PFSK-1 (cell line): ENCODE measurements around the gene MUC3A.

Experiments
- FOXP2 ChIP-seq: optimal IDR thresholded peaks from 2 replicates; pipeline ENCODE3; 2011; ENCODE audit warnings: borderline replicate concordance, control low read depth, inconsistent platforms; ENCODE audit not compliant: insufficient read depth; ENCODE audit errors: extremely low read length, extremely low read depth
- POLR2AphosphoS5 ChIP-seq: IDR thresholded peaks from 2 replicates; pipeline ENCODE4 v1.6.1; 2012; ENCODE audit warnings: low read depth, mild to moderate bottlenecking, control low read depth, low read length, moderate library complexity
- REST ChIP-seq, 2 experiments: IDR thresholded peaks; 2 replicates each; pipeline versions ENCODE4 v1.6.1 to v1.8.0; 2011 to 2012; ENCODE audit warnings: low read depth in 2 of 2, low read length in 2 of 2, control low read depth in 1 of 2, inconsistent platforms in 1 of 2, mild to moderate bottlenecking in 1 of 2, moderate library complexity in 1 of 2; ENCODE audit not compliant: insufficient read depth in 1 of 2
- SIN3A ChIP-seq: IDR thresholded peaks from 2 replicates; pipeline ENCODE4 v1.6.1; 2012; ENCODE audit warnings: mild to moderate bottlenecking, low read length, moderate library complexity, borderline replicate concordance; ENCODE audit not compliant: insufficient read depth
- TAF1 ChIP-seq: IDR thresholded peaks from 2 replicates; pipeline ENCODE4 v1.6.1; 2012; ENCODE audit warnings: low read length, control low read depth, borderline replicate concordance; ENCODE audit not compliant: insufficient read depth

MUC3A gene

GRCh38 chr7:100965723-100966541 lies 16.6 kb downstream of the MUC3A start:
- TF ChIP-seq FOXP2 (peak; percentile 92), REST (IDR thresholded peaks at IDR 0.05; ENCODE audit: insufficient read depth in 1 of 2, low read depth in 2 of 2, low read length in 2 of 2) (peak; percentile 41 to 56; a peak in 2 of 4 replicates), POLR2AphosphoS5 (no peak), TAF1 (no peak), SIN3A (no peak)

DNA sequence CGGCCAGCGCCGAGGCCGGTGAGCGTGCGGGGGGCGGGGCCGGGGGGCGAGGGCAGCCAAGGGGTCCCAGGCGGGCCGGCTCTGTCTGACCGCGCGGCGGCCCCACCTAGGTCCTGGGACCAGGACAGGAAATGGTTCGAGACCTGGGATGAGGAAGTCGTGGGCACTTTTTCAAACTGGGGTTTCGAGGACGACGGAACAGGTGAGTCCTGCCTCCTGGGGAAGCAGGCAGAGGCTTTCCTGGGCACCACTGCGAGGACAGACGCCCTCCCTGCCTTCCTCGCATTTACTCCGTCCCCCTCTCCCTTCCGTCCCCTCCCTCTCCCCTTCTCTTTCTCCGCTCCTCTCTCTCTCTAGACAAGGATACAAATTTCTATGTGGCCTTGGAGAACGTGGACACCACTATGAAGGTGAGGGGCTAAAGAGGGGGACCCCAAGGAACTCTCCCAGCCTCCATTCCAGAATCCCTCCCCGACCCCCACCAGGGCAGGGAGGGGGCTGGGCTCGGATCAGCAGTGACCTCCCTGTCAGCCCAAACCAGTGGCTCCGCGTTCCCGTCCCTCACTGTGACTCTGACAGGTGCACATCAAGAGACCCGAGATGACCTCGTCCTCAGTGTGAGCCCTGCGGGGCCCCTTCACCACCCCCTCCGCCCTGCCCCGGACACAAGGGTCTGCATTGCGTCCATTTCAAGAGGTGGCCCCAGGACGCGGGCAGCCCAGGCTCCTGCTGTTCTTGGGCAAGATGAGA lies 17.4 kb downstream of the MUC3A start:
- no peak for TF ChIP-seq POLR2AphosphoS5
- no peak for TF ChIP-seq SIN3A
- no peak for TF ChIP-seq REST (IDR thresholded peaks at IDR 0.05; ENCODE audit: insufficient read depth in 1 of 2, low read depth in 2 of 2, low read length in 2 of 2)
- no peak for TF ChIP-seq FOXP2
- no peak for TF ChIP-seq TAF1

- no peak for TF ChIP-seq SIN3A
Observed at GRCh38 chr7:100967292-100967863, 18.0 kb downstream of the MUC3A start.

- no peak for TF ChIP-seq TAF1
- no peak for TF ChIP-seq REST (IDR thresholded peaks at IDR 0.05; ENCODE audit: insufficient read depth in 1 of 2, low read depth in 2 of 2, low read length in 2 of 2)
- no peak for TF ChIP-seq SIN3A
- TF ChIP-seq FOXP2, result no peak
- TF ChIP-seq POLR2AphosphoS5, result no peak
Observed at GRCh38 chr7:100968031-100968430, 18.7 kb downstream of the MUC3A start.

DNA sequence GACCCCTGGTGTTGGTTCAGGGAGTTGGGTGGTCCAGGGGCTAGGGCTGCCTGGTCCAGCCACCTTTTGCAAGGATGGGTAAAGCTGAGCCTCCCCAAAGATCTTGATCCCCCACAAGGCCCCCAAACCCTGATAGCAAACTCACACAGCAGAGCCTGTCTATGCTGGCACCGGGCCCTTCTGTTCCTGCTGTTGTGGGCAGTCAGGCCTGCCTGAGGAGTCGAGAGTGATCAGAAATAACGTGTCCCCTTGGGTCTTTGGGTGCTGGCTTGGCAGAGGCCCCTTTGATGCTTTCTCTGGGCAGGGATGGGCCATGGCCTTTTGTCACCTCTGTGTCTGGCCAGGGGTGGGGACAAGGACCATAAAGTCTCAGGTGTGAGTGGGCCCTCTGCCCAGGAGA lies 19.3 kb downstream of the MUC3A start:
- no peak for TF ChIP-seq POLR2AphosphoS5
- TF ChIP-seq SIN3A, result no peak
- TF ChIP-seq REST (IDR thresholded peaks at IDR 0.05; ENCODE audit: insufficient read depth in 1 of 2, low read depth in 2 of 2, low read length in 2 of 2), result no peak
- TF ChIP-seq TAF1, result no peak
- no peak for TF ChIP-seq FOXP2
